Sigmoid colon (tissue), 7 donors: ENCODE data around the gene ISOC1. TPM values are rescaled to one million over a fixed set of nuclear protein-coding genes. Genes with fewer than 3 reads are reported as not detected.

Source experiments
- DNase-seq: peaks from one replicate; pipeline ENCODE4 v3.0.0-alpha.2; 2019
- H3K27ac ChIP-seq, 4 donors: fragments of 200-600 bp; sonication (generic); one replicate each; pipeline ENCODE4 v1.5.1; 2016 to 2019; ENCODE audit warnings: mild to moderate bottlenecking in 1 of 4
- H3K27me3 ChIP-seq, 3 donors: fragments of 200-600 bp; sonication (generic); one replicate each; pipeline ENCODE4 v1.5.1; 2019; ENCODE audit warnings: mild to moderate bottlenecking in 1 of 3
- H3K36me3 ChIP-seq, 4 donors: fragments of 200-600 bp; sonication (generic); one replicate each; pipeline ENCODE4 v1.5.1; 2016 to 2019
- H3K4me1 ChIP-seq, 4 donors: fragments of 200-600 bp; sonication (generic); one replicate each; pipeline ENCODE4 v1.5.1; 2017 to 2019
- H3K4me3 ChIP-seq, 4 donors: fragments of 200-600 bp; sonication (generic); one replicate each; pipeline ENCODE4 v1.5.1; 2017 to 2019; ENCODE audit warnings: mild to moderate bottlenecking in 2 of 4, moderate library complexity in 1 of 4
- H3K9me3 ChIP-seq, 4 donors: fragments of 200-600 bp in 3 of 4; sonication (generic) in 3 of 4; one replicate each; pipeline versions ENCODE4 v1.5.1 to v1.6.1; 2013 to 2019
- CTCF ChIP-seq, 4 experiments: fragments of 450-650 bp in 3 of 4; fragments of 200-600 bp in 1 of 4; IDR thresholded peaks; one replicate each; pipeline ENCODE4 v1.5.1; 2016 to 2019; ENCODE audit warnings: antibody characterized with exemption in 4 of 4, mild to moderate bottlenecking in 3 of 4, moderate library complexity in 2 of 4
- EP300 ChIP-seq, 4 donors: sonication (generic); formaldehyde crosslinking; IDR thresholded peaks; one replicate each; pipeline ENCODE4 v1.6.1; 2017; ENCODE audit warnings: antibody characterized with exemption in 4 of 4
- POLR2A ChIP-seq, 2 donors: fragments of 450-650 bp; IDR thresholded peaks; one replicate each; pipeline ENCODE4 v1.6.1; 2016; ENCODE audit warnings: antibody characterized with exemption in 2 of 2, mild to moderate bottlenecking in 2 of 2, moderate library complexity in 2 of 2
- POLR2AphosphoS5 ChIP-seq, 4 donors: sonication (generic); formaldehyde crosslinking; IDR thresholded peaks; one replicate each; pipeline ENCODE4 v1.6.1; 2017; ENCODE audit warnings: antibody characterized with exemption in 4 of 4
- WGBS, 2 donors: extraction: QIAGEN DNeasy Blood & Tissue Kit; methylation state at CpG; one replicate each; pipeline ENCODE4 v1.1.7; 2013; 5-methylcytosine and 5-hydroxymethylcytosine counted together
- intact Hi-C: fragments of 100-400 bp; cut with DNase I; formaldehyde crosslinking; loops from one replicate; pipeline ENCODE4 v1.15.1; 2023
- polyA plus RNA-seq, 3 donors: library from polyadenylated mRNA; stranded (reverse); fragments of 200-250 nt; gene quantifications; one replicate each; pipeline ENCODE4 v1.2.3, GENCODE V29; 2013
- small RNA-seq, 3 donors: library from RNA; depleted of rRNA; stranded (forward); fragments of <200 nt; gene quantifications; one replicate each; pipeline ENCODE3, GENCODE V24; 2016
- total RNA-seq, 4 donors: library from RNA; depleted of rRNA; stranded (reverse); fragments of >200 nt; gene quantifications; one replicate each; pipeline ENCODE4 v1.1.0, GENCODE V29; 2016
- donor health status: healthy with polysubstance abuse.
- donor health status: Bipolar disorder and iron deficiency.
- donor health status: healthy.

The ISOC1 gene
- total and polyA plus RNA-seq, 7 donors: 14.1 to 34.2 (median 21.6) TPM

GRCh38 chr5:129155876-129156275, 61.3 kb downstream of the ISOC1 start:
- H3K9me3 ChIP-seq: no peaks in the 10 kb centered on the region
- intact Hi-C loops: no loop called here
- no peak for TF ChIP-seq CTCF (IDR thresholded peaks at IDR 0.05)
- no peak for TF ChIP-seq POLR2AphosphoS5 (IDR thresholded peaks at IDR 0.05)
- no peak for TF ChIP-seq POLR2A (IDR thresholded peaks at IDR 0.05)
- no peak for TF ChIP-seq EP300 (IDR thresholded peaks at IDR 0.05)
- H3K36me3 ChIP-seq: no peaks in the 10 kb centered on the region
- H3K4me3 ChIP-seq: no peak overlapping the region
- H3K27me3 ChIP-seq: no peaks in the 10 kb centered on the region
- H3K27ac ChIP-seq: no peak overlapping the region
- no peaks in the 10 kb centered on the region for H3K4me1 ChIP-seq
- WGBS, 2 donors: 84 to 96% methylated on average over 3 of the region's 3 CpGs
- DNase-seq: no peak

- Histone ChIP-seq H3K27me3 (no peaks in the 10 kb centered on the region), H3K4me3 (no peak overlapping the region), H3K4me1 (no peaks in the 10 kb centered on the region), H3K27ac (no peak overlapping the region), H3K36me3 (no peaks in the 10 kb centered on the region), H3K9me3 (peaks cover 0 to 11% (median 2%) of the 10 kb centered on the region in 4 donors)
- TF ChIP-seq EP300 (IDR thresholded peaks at IDR 0.05) (no peak), POLR2AphosphoS5 (IDR thresholded peaks at IDR 0.05) (no peak), CTCF (IDR thresholded peaks at IDR 0.05) (no peak), POLR2A (IDR thresholded peaks at IDR 0.05) (no peak)
- intact Hi-C loops: no loop called here
- DNase-seq: no peak
Observed at GRCh38 chr5:129161830-129162229, 67.3 kb downstream of the ISOC1 start.

Small RNAs within 50 kb of the gene (small RNA-seq; reads per million reads assigned to genes)
- 0 reads per million in 3 donors for gene MIR4633

Other genes starting within 250 kb of the ISOC1 start
- gene SLC27A6, start 129.3 kb upstream of the ISOC1 start, total RNA-seq: under 1 TPM; 0.55 to 0.82 (median 0.70) TPM
- under 1 TPM in 1 of 3 donors, not detected in 2; 0.67 TPM for gene SLC27A6, start 129.3 kb upstream of the ISOC1 start, polyA plus RNA-seq